Muscle of back (tissue), 11 donors: ENCODE measurements around the gene ZNF710. TPM values are rescaled to one million over a fixed set of nuclear protein-coding genes. Genes with fewer than 3 reads are reported as not detected.
A peak's percentile ranks its signal among the peaks of the same experiment; 100 is the strongest.
"Not testable (repeated sequence)": the region's sequence is repeated elsewhere in the genome, so short reads cannot be mapped to it uniquely, and the experiment has no call there.

Experiments
- DNase-seq, 3 donors: peaks; one replicate each; pipeline versions ENCODE4 v3.0.0 to v3.0.0-alpha.2; 2013
- polyA plus RNA-seq, 10 donors: library from polyadenylated mRNA; unstranded; fragments of 120-200 nt; gene quantifications; one replicate each; pipeline ENCODE4 v1.2.1, GENCODE V29; 2013; ENCODE audit not compliant: insufficient read length in 10 of 10

The ZNF710 gene
- polyA plus RNA-seq, 10 donors: 13.7 to 25.7 (median 17.9) TPM

GRCh38 chr15:90101130-90101968 lies 100.2 kb downstream of the ZNF710 start:
- DNase-seq: peak; percentile 56 to 87 (median 70)

GRCh38 chr15:90101969-90102890 lies 101.1 kb downstream of the ZNF710 start, which contains the start of gene IDH2:
TSS of gene IDH2 (minus strand) at chr15:90102468. CDS start at chr15:90102390, 78 bp downstream.
- peak; percentile 83 to 92 (median 86) for DNase-seq

- DNase-seq: no peak
These were observed 102.7 kb downstream of the ZNF710 start for GRCh38 chr15:90103701-90104329.

GRCh38 chr15:90104551-90104950 lies 103.4 kb downstream of the ZNF710 start:
- DNase-seq: no peak

GRCh38 chr15:90105521-90105920 lies 104.4 kb downstream of the ZNF710 start:
- no peak for DNase-seq

- peak in 1 of 3 donors; percentile 33 for DNase-seq
These were observed 105.5 kb downstream of the ZNF710 start for GRCh38 chr15:90106522-90107117.

- DNase-seq: not testable (repeated sequence)
These were observed 106.9 kb downstream of the ZNF710 start for GRCh38 chr15:90108038-90108437.

GRCh38 chr15:90109163-90109751 lies 108.1 kb downstream of the ZNF710 start:
- not testable (repeated sequence) for DNase-seq

- no peak for DNase-seq
These were observed 112.0 kb downstream of the ZNF710 start for GRCh38 chr15:90113166-90113565.

GRCh38 chr15:90114451-90114901 lies 113.4 kb downstream of the ZNF710 start:
- DNase-seq: no peak

GRCh38 chr15:90115783-90116182 lies 114.7 kb downstream of the ZNF710 start:
- no peak for DNase-seq

GRCh38 chr15:90119367-90119766 lies 118.2 kb downstream of the ZNF710 start:
- no peak for DNase-seq

GRCh38 chr15:90121086-90121485 lies 120.0 kb downstream of the ZNF710 start:
- DNase-seq: no peak

- DNase-seq: no peak
These were observed 123.4 kb downstream of the ZNF710 start for GRCh38 chr15:90124507-90124906.

GRCh38 chr15:90126022-90126421 lies 124.9 kb downstream of the ZNF710 start:
- DNase-seq: no peak

- DNase-seq: no peak
These were observed 125.7 kb downstream of the ZNF710 start for GRCh38 chr15:90126596-90127435.

GRCh38 chr15:90130291-90130690 lies 129.2 kb downstream of the ZNF710 start:
- DNase-seq: no peak
